Neural cell (in vitro differentiated cells): ENCODE results near the gene EP400. TPM values are rescaled to one million over a fixed set of nuclear protein-coding genes. Genes with fewer than 3 reads are reported as not detected.

Experiments used
- H2AFZ ChIP-seq: fragments of 200-600, 300-800 bp; sonication (generic), shearing (Covaris generic); 2 replicates; pipeline ENCODE4 v1.6.0; 2014; ENCODE audit warnings: low read depth, mild to moderate bottlenecking, antibody characterized with exemption, low read length, moderate library complexity
- H3F3A ChIP-seq: fragments of 200-600 bp; shearing (Covaris generic); 2 replicates; pipeline ENCODE4 v1.6.1; 2016; ENCODE audit warnings: mild to moderate bottlenecking, moderate library complexity, mixed read lengths, antibody characterized with exemption, low read length; ENCODE audit not compliant: insufficient read depth, poor library complexity, severe bottlenecking
- H3K27ac ChIP-seq: fragments of 200-600, 300-800 bp; sonication (generic), shearing (Covaris generic); 2 replicates; pipeline ENCODE4 v1.5.1; 2014; ENCODE audit warnings: mild to moderate bottlenecking, low read length, moderate library complexity
- H3K27me3 ChIP-seq: fragments of 300-800, 200-600 bp; sonication (generic), shearing (Covaris generic); 2 replicates; pipeline ENCODE4 v1.6.0; 2014; ENCODE audit warnings: mild to moderate bottlenecking, low read depth, low read length, moderate library complexity; ENCODE audit not compliant: insufficient read depth
- H3K36me3 ChIP-seq: fragments of 300-800, 200-600 bp; sonication (generic), shearing (Covaris generic); 2 replicates; pipeline ENCODE4 v1.5.1; 2014; ENCODE audit warnings: mild to moderate bottlenecking, antibody characterized with exemption, low read length, moderate library complexity; ENCODE audit not compliant: insufficient read depth
- H3K4me2 ChIP-seq: fragments of 300-800, 200-600 bp; sonication (generic), shearing (Covaris generic); 2 replicates; pipeline ENCODE4 v1.6.0; 2014; ENCODE audit warnings: mild to moderate bottlenecking, low read length
- H3K4me3 ChIP-seq: fragments of 300-800, 200-600 bp; sonication (generic), shearing (Covaris generic); 2 replicates; pipeline ENCODE4 v1.5.1; 2014; ENCODE audit warnings: mild to moderate bottlenecking, low read length, moderate library complexity
- H3K79me2 ChIP-seq: fragments of 200-600 bp; shearing (Covaris generic); replicated peaks from 2 replicates; pipeline ENCODE4 v1.6.0; 2014; ENCODE audit warnings: mild to moderate bottlenecking, low read length, moderate library complexity; ENCODE audit not compliant: insufficient read depth
- H3K9ac ChIP-seq: fragments of 300-800, 200-600 bp; sonication (generic), shearing (Covaris generic); 2 replicates; pipeline ENCODE4 v1.6.1; 2016; ENCODE audit warnings: mild to moderate bottlenecking, low read length, mixed read lengths
- H3K9me2 ChIP-seq: fragments of 200-600 bp; shearing (Covaris generic); 2 replicates; pipeline ENCODE4 v1.6.1; 2016; ENCODE audit warnings: mild to moderate bottlenecking, low read length, mixed read lengths; ENCODE audit not compliant: insufficient read depth
- H3K9me3 ChIP-seq: fragments of 200-600, 300-800 bp; sonication (generic), shearing (Covaris generic); 2 replicates; pipeline ENCODE4 v1.6.1; 2016; ENCODE audit warnings: mild to moderate bottlenecking, mixed run types, low read length, moderate library complexity, mixed read lengths
- H4K20me1 ChIP-seq: fragments of 200-600 bp; shearing (Covaris generic); 2 replicates; pipeline ENCODE4 v1.6.1; 2016; ENCODE audit warnings: mild to moderate bottlenecking, mixed run types; ENCODE audit not compliant: insufficient read depth
- EP300 ChIP-seq: fragments of 450-650 bp; conservative IDR thresholded peaks from 2 replicates; pipeline ENCODE4 v1.6.1; 2014; ENCODE audit warnings: antibody characterized with exemption, mild to moderate bottlenecking, moderate library complexity; ENCODE audit not compliant: poor library complexity, severe bottlenecking
- EZH2 ChIP-seq: fragments of 200-600, 300-800 bp; shearing (Covaris generic), sonication (generic); IDR thresholded peaks from 2 replicates; pipeline ENCODE4 v1.6.1; 2014; ENCODE audit warnings: antibody characterized with exemption, low read length, borderline replicate concordance, mild to moderate bottlenecking; ENCODE audit not compliant: insufficient read depth, poor library complexity, severe bottlenecking
- MXI1 ChIP-seq: fragments of 450-650 bp; conservative IDR thresholded peaks from 2 replicates; pipeline ENCODE4 v1.6.1; 2014; ENCODE audit warnings: antibody characterized with exemption, mild to moderate bottlenecking; ENCODE audit not compliant: poor library complexity, severe bottlenecking
- POLR2AphosphoS5 ChIP-seq: IDR thresholded peaks from 2 replicates; pipeline ENCODE4 v1.6.1; 2012
- RAD21 ChIP-seq: fragments of 450-650 bp; conservative IDR thresholded peaks from 2 replicates; pipeline ENCODE4 v1.6.1; 2014; ENCODE audit warnings: antibody characterized with exemption, mild to moderate bottlenecking, moderate library complexity
- SMC3 ChIP-seq: fragments of 450-650 bp; conservative IDR thresholded peaks from 2 replicates; pipeline ENCODE4 v1.6.1; 2014; ENCODE audit warnings: antibody characterized with exemption, mild to moderate bottlenecking, moderate library complexity; ENCODE audit not compliant: poor library complexity
- TAF1 ChIP-seq: IDR thresholded peaks from 2 replicates; pipeline ENCODE4 v1.6.1; 2012; ENCODE audit warnings: low read depth
- polyA plus RNA-seq: library from polyadenylated mRNA; depleted of rRNA; stranded (reverse); fragments of >200 nt; gene quantifications from 2 replicates; pipeline ENCODE4 v1.2.3, GENCODE V29; 2014
- TF ChIP-seq, protein P1 (sequence below): fragments of 450-650 bp; IDR thresholded peaks from 2 replicates; pipeline ENCODE4 v1.5.1; 2014; ENCODE audit warnings: antibody characterized with exemption, mild to moderate bottlenecking, moderate library complexity; ENCODE audit not compliant: poor library complexity, severe bottlenecking
- TF ChIP-seq, protein P2 (sequence below): IDR thresholded peaks from 2 replicates; pipeline ENCODE4 v1.6.1; 2012; ENCODE audit warnings: borderline replicate concordance

The EP400 gene
- polyA plus RNA-seq, 1 donor from 2014 or later: 19.4 TPM

DNA sequence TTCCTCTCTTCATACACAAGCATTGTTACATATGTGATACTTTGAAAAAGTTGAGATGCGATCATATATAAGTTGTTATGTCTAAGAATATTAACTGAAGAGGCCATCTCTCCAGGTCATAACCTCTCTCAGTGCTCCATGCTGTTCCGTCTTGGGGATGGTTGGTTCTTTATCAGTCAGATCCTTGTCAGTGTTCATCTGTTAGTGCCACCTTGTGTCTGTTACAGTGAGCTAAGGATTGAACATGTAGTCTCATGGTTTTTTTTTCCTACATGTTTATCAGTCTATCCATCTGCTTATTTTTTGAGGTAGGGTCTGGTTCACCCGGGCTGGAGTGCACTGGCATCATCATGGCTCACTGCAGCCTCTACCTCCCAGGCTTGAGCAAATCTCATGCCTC, 30.5 kb downstream of the EP400 start:
- H3F3A ChIP-seq: no peaks in the 10 kb centered on the region
- no peak overlapping the region for H3K4me2 ChIP-seq
- no peak overlapping the region for H3K4me3 ChIP-seq
- TF ChIP-seq, protein P1, sequence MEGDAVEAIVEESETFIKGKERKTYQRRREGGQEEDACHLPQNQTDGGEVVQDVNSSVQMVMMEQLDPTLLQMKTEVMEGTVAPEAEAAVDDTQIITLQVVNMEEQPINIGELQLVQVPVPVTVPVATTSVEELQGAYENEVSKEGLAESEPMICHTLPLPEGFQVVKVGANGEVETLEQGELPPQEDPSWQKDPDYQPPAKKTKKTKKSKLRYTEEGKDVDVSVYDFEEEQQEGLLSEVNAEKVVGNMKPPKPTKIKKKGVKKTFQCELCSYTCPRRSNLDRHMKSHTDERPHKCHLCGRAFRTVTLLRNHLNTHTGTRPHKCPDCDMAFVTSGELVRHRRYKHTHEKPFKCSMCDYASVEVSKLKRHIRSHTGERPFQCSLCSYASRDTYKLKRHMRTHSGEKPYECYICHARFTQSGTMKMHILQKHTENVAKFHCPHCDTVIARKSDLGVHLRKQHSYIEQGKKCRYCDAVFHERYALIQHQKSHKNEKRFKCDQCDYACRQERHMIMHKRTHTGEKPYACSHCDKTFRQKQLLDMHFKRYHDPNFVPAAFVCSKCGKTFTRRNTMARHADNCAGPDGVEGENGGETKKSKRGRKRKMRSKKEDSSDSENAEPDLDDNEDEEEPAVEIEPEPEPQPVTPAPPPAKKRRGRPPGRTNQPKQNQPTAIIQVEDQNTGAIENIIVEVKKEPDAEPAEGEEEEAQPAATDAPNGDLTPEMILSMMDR: peak; percentile 46
- TF ChIP-seq POLR2AphosphoS5 (no peak), EZH2 (no peak), RAD21 (peak; percentile 34), TAF1 (no peak), SMC3 (peak; percentile 22), EP300 (no peak)
- no peaks in the 10 kb centered on the region for H4K20me1 ChIP-seq
- no peaks in the 10 kb centered on the region for H3K9me3 ChIP-seq
- H3K27ac ChIP-seq: no peak overlapping the region
- H3K79me2 ChIP-seq: peaks cover 17% of the 10 kb centered on the region
- H3K27me3 ChIP-seq: no peaks in the 10 kb centered on the region
- H3K9me2 ChIP-seq: no peaks in the 10 kb centered on the region
- H2AFZ ChIP-seq: no peak overlapping the region
- H3K9ac ChIP-seq: no peak overlapping the region
- H3K36me3 ChIP-seq: no peaks in the 10 kb centered on the region

DNA sequence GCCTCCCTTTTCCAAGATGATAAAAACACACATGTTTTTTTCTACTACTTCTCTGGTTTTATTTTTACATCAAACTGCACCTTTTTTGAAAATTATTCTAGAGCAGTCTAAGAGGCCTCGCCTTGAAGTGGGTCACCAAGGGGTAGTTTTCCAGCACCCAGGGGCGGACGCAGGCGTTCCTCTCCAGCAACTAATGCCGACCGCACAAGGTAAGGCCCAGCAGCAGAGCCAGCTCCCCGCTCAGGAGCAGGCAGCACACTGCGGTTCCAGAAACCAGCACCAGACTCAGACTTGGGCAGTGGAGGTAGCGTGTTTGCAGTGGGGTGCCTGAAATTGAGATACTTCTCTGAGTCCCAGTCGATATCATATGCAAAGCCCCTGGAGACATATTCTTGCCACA, 31.6 kb downstream of the EP400 start:
- H3K27ac ChIP-seq: no peak overlapping the region
- peaks cover 6% of the 10 kb centered on the region for H3K79me2 ChIP-seq
- H3K4me2 ChIP-seq: no peak overlapping the region
- no peaks in the 10 kb centered on the region for H3K9me3 ChIP-seq
- no peak overlapping the region for H2AFZ ChIP-seq
- no peaks in the 10 kb centered on the region for H3K9me2 ChIP-seq
- no peaks in the 10 kb centered on the region for H4K20me1 ChIP-seq
- H3K9ac ChIP-seq: no peak overlapping the region
- H3K27me3 ChIP-seq: no peaks in the 10 kb centered on the region
- no peaks in the 10 kb centered on the region for H3K36me3 ChIP-seq
- H3K4me3 ChIP-seq: no peak overlapping the region
- no peaks in the 10 kb centered on the region for H3F3A ChIP-seq
- TF ChIP-seq, protein P2, sequence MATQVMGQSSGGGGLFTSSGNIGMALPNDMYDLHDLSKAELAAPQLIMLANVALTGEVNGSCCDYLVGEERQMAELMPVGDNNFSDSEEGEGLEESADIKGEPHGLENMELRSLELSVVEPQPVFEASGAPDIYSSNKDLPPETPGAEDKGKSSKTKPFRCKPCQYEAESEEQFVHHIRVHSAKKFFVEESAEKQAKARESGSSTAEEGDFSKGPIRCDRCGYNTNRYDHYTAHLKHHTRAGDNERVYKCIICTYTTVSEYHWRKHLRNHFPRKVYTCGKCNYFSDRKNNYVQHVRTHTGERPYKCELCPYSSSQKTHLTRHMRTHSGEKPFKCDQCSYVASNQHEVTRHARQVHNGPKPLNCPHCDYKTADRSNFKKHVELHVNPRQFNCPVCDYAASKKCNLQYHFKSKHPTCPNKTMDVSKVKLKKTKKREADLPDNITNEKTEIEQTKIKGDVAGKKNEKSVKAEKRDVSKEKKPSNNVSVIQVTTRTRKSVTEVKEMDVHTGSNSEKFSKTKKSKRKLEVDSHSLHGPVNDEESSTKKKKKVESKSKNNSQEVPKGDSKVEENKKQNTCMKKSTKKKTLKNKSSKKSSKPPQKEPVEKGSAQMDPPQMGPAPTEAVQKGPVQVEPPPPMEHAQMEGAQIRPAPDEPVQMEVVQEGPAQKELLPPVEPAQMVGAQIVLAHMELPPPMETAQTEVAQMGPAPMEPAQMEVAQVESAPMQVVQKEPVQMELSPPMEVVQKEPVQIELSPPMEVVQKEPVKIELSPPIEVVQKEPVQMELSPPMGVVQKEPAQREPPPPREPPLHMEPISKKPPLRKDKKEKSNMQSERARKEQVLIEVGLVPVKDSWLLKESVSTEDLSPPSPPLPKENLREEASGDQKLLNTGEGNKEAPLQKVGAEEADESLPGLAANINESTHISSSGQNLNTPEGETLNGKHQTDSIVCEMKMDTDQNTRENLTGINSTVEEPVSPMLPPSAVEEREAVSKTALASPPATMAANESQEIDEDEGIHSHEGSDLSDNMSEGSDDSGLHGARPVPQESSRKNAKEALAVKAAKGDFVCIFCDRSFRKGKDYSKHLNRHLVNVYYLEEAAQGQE: no peak
- no peak for TF ChIP-seq EZH2
- TF ChIP-seq, protein P1: no peak
- no peak for TF ChIP-seq EP300
- TF ChIP-seq POLR2AphosphoS5: no peak
- TF ChIP-seq TAF1: no peak
- TF ChIP-seq MXI1: no peak
- no peak for TF ChIP-seq RAD21
- no peak for TF ChIP-seq SMC3
